Calu3 (cell line): Measurements from ENCODE around the gene MAP1LC3A. TPM values are rescaled to one million over a fixed set of nuclear protein-coding genes. Genes with fewer than 3 reads are reported as not detected.

Experiments
- BruUV-seq: library from RNA; stranded (reverse); fragments of 400-500 nt; replicated peaks from 2 replicates; lab custom pipeline; 2021; lab: Mats Ljungman, UMichigan
- CTCF ChIA-PET: fragments of 300-600 bp; sonication (Branson Sonifier 250); formaldehyde crosslinking; loops from one replicate; lab custom pipeline; 2022; ENCODE audit warnings: antibody characterized with exemption; lab: Charles Lee
- DNase-seq: peaks from one replicate; pipeline ENCODE4 v3.0.0; 2022
- H3K27ac Mint-ChIP-seq: one replicate; pipeline ENCODE4 v1.8.0; 2022; ENCODE audit warnings: mixed read lengths; ENCODE audit not compliant: unreplicated experiment
- H3K27me3 Mint-ChIP-seq: one replicate; pipeline ENCODE4 v1.8.0; 2022; ENCODE audit warnings: mixed read lengths; ENCODE audit not compliant: unreplicated experiment
- H3K36me3 Mint-ChIP-seq: one replicate; pipeline ENCODE4 v1.8.0; 2022; ENCODE audit warnings: mild to moderate bottlenecking, moderate library complexity, mixed read lengths; ENCODE audit not compliant: insufficient read depth, unreplicated experiment
- H3K4me1 Mint-ChIP-seq: one replicate; pipeline ENCODE4 v1.8.0; 2022; ENCODE audit warnings: mild to moderate bottlenecking, low read depth, mixed read lengths; ENCODE audit not compliant: unreplicated experiment
- H3K4me3 Mint-ChIP-seq: one replicate; pipeline ENCODE4 v1.8.0; 2022; ENCODE audit warnings: mild to moderate bottlenecking, low read depth, moderate library complexity, mixed read lengths; ENCODE audit not compliant: unreplicated experiment
- H3K9me3 Mint-ChIP-seq: one replicate; pipeline ENCODE4 v1.8.0; 2022; ENCODE audit warnings: low read depth, mixed read lengths; ENCODE audit not compliant: unreplicated experiment
- intact Hi-C: fragments of 100-400 bp; cut with micrococcal nuclease; formaldehyde crosslinking; loops from one replicate; pipeline ENCODE4 v1.10.0; 2022; ENCODE audit not compliant: unreplicated experiment
- total RNA-seq: library from RNA; stranded (reverse); gene quantifications from 2 replicates; pipeline ENCODE4 v1.2.3, GENCODE V29; 2022
- TF ChIP-seq, protein P1 (sequence below): fragments of 200-600 bp; IDR thresholded peaks from one replicate; pipeline ENCODE4 v1.8.0; 2022; ENCODE audit warnings: antibody characterized with exemption; ENCODE audit not compliant: unreplicated experiment

The MAP1LC3A gene
- total RNA-seq, 1 experiment from 2014 or later = 0.78 TPM

GRCh38 chr20:34534391-34535165 lies 23.9 kb upstream of the MAP1LC3A start:
- H3K9me3 Mint-ChIP-seq = no peaks in the 10 kb centered on the region
- no peaks in the 10 kb centered on the region for H3K27me3 Mint-ChIP-seq
- H3K27ac Mint-ChIP-seq = peak overlapping the region; percentile 11
- H3K4me1 Mint-ChIP-seq = peaks cover 14% of the 10 kb centered on the region
- no TSS peak for BruUV-seq
- H3K4me3 Mint-ChIP-seq = no peak overlapping the region
- intact Hi-C loops = no loop called here
- no peak for DNase-seq
- TF ChIP-seq, protein P1, sequence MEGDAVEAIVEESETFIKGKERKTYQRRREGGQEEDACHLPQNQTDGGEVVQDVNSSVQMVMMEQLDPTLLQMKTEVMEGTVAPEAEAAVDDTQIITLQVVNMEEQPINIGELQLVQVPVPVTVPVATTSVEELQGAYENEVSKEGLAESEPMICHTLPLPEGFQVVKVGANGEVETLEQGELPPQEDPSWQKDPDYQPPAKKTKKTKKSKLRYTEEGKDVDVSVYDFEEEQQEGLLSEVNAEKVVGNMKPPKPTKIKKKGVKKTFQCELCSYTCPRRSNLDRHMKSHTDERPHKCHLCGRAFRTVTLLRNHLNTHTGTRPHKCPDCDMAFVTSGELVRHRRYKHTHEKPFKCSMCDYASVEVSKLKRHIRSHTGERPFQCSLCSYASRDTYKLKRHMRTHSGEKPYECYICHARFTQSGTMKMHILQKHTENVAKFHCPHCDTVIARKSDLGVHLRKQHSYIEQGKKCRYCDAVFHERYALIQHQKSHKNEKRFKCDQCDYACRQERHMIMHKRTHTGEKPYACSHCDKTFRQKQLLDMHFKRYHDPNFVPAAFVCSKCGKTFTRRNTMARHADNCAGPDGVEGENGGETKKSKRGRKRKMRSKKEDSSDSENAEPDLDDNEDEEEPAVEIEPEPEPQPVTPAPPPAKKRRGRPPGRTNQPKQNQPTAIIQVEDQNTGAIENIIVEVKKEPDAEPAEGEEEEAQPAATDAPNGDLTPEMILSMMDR = no peak
- CTCF ChIA-PET = interaction anchor here (1.0 kb wide), 1 partner anchor 13 kb away, joined by 3 read pairs; no protein-coding TSS in a partner anchor
- peaks cover 56% of the 10 kb centered on the region for H3K36me3 Mint-ChIP-seq

- Mint-ChIP-seq H3K4me1 (peaks cover 13% of the 10 kb centered on the region), H3K27me3 (no peaks in the 10 kb centered on the region), H3K4me3 (no peak overlapping the region), H3K27ac (no peak overlapping the region), H3K36me3 (peaks cover 56% of the 10 kb centered on the region), H3K9me3 (no peaks in the 10 kb centered on the region)
- TF ChIP-seq, protein P1 = no peak
- BruUV-seq = no TSS peak
- intact Hi-C loops = no loop called here
- CTCF ChIA-PET = interaction anchor here (0.5 kb wide), 1 partner anchor 224 kb away, joined by 3 read pairs; no protein-coding TSS in a partner anchor
- DNase-seq = no peak
Observed at GRCh38 chr20:34535301-34535840, 23.1 kb upstream of the MAP1LC3A start.

DNA sequence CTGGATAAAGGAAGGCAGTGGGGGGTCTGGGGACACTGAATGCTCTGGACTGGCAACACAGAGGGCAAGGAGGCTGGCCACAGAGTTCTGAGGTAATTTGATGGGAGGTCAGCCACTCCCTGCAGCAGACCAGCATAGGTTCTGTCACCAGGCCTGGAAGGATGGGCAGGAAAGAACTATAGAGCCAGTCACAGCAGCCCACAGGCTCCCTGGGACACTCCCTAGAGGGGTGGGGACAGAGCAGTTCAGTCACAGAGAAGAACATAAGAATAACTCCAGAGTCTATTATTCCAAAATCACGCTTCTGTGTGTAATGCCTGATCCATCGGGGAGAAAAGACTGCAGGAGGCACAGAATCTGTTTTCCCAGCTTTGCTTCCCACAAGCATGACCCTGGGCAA lies 22.7 kb upstream of the MAP1LC3A start:
- TF ChIP-seq, protein P1 = no peak
- H3K4me1 Mint-ChIP-seq = peaks cover 8% of the 10 kb centered on the region
- no peak overlapping the region for H3K27ac Mint-ChIP-seq
- CTCF ChIA-PET = interaction anchor here (0.5 to 0.8 kb wide), 4 partner anchors 32 to 822 kb away, joined by 3 to 5 read pairs (median 4); no protein-coding TSS in a partner anchor
- BruUV-seq = no TSS peak
- H3K36me3 Mint-ChIP-seq = peaks cover 56% of the 10 kb centered on the region
- no peak for DNase-seq
- H3K27me3 Mint-ChIP-seq = no peaks in the 10 kb centered on the region
- intact Hi-C loops = no loop called here
- H3K4me3 Mint-ChIP-seq = no peak overlapping the region
- no peaks in the 10 kb centered on the region for H3K9me3 Mint-ChIP-seq

DNA sequence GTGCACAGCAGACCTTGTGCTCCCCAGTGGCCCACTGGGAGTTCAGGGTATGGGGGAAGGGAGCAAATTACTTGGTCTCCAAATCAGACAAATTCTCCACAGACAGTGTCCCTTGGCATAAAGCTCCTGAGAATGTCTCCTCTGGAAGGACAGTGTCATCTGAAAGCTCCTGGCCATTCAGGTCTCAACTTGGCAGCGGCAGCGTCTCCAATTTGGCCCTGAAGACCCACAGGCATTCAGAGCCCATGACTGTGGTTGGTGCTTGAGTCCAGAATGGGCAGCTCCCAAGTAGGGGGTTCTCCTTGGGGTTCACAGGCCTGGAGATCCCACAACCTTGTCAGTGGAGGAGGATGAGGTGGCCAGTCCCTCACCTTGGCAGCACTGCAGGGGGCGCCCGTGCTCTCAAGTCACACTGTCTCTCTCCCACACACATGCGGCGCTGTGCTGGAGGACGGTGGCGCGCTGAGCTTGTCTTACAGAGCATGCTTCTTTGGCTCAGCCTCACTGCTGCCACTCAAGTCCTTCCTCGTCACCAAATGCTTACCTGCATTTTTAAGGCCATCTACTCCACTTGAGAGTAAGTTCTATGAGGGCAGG lies 21.6 kb upstream of the MAP1LC3A start:
- DNase-seq = no peak
- no peak overlapping the region for H3K27ac Mint-ChIP-seq
- H3K27me3 Mint-ChIP-seq = no peaks in the 10 kb centered on the region
- no peaks in the 10 kb centered on the region for H3K9me3 Mint-ChIP-seq
- peaks cover 6% of the 10 kb centered on the region for H3K4me1 Mint-ChIP-seq
- no peak overlapping the region for H3K4me3 Mint-ChIP-seq
- TF ChIP-seq, protein P1 = peak; percentile 39
- H3K36me3 Mint-ChIP-seq = peaks cover 63% of the 10 kb centered on the region
- intact Hi-C loops = no loop called here
- no TSS peak for BruUV-seq
- CTCF ChIA-PET = interaction anchor here (0.7 to 0.8 kb wide), 2 partner anchors 33 to 47 kb away, joined by 3 to 4 read pairs; no protein-coding TSS in a partner anchor
